Spinal cord (tissue), 4 donors: ENCODE measurements around the gene HELLS. TPM values are rescaled to one million over a fixed set of nuclear protein-coding genes. Genes with fewer than 3 reads are reported as not detected.

Experiments used
- polyA plus RNA-seq, 2 donors: library from polyadenylated mRNA; unstranded; fragments of 120-200 nt; gene quantifications; one replicate each; pipeline ENCODE4 v1.2.1, GENCODE V29; 2013; ENCODE audit not compliant: insufficient read length in 2 of 2
- total RNA-seq, 2 donors: library from RNA; depleted of rRNA in 1 of 2; stranded (reverse); fragments of 120-200 nt in 1 of 2; fragments of >200 nt in 1 of 2; gene quantifications; one replicate each; pipeline versions ENCODE4 v1.2.3 to v1.2.4, GENCODE V29; 2013 to 2014

Gene HELLS
- total and polyA plus RNA-seq, 4 donors: 13.1 to 34.7 (median 22.4) TPM

Other genes with a start within 250 kb of the HELLS start
- gene NOC3L, start 182.8 kb upstream of the HELLS start, total RNA-seq: 10 to 100 TPM; 22.9 to 29.4 TPM
- 10 to 100 TPM; 11.9 to 12.2 TPM for gene NOC3L, start 182.8 kb upstream of the HELLS start, polyA plus RNA-seq
- gene TBC1D12, start 143.2 kb upstream of the HELLS start, total RNA-seq: 10 to 100 TPM; 22.5 to 65.6 TPM
- gene TBC1D12, start 143.2 kb upstream of the HELLS start, polyA plus RNA-seq: 10 to 100 TPM; 35.5 to 39.8 TPM
- gene CYP2C18, start 137.9 kb downstream of the HELLS start, total RNA-seq: under 1 TPM in 1 of 2 donors, not detected in 1; 0.17 TPM
- under 1 TPM; 0.17 to 0.23 TPM for gene CYP2C18, start 137.9 kb downstream of the HELLS start, polyA plus RNA-seq
- under 1 TPM in 1 of 2 donors, not detected in 1; 0.22 TPM for gene CYP2C19, start 216.9 kb downstream of the HELLS start, total RNA-seq
- under 1 TPM in 1 of 2 donors, not detected in 1; 0.08 TPM for gene CYP2C19, start 216.9 kb downstream of the HELLS start, polyA plus RNA-seq